Forelimb muscle (tissue), 1 donor: ENCODE results near the gene CPNE2. TPM values are rescaled to one million over a fixed set of nuclear protein-coding genes. Genes with fewer than 3 reads are reported as not detected.

Experiments used
- DNase-seq: peaks from one replicate; pipeline ENCODE4 v3.0.0-alpha.2; 2013; ENCODE audit warnings: low read depth
- polyA plus RNA-seq: library from polyadenylated mRNA; unstranded; fragments of 120-200 nt; gene quantifications from one replicate; pipeline ENCODE4 v1.2.1, GENCODE V29; 2013; ENCODE audit not compliant: insufficient read length

Gene CPNE2
- polyA plus RNA-seq, 1 donor: 23.4 TPM

- no peak for DNase-seq
Observed at GRCh38 chr16:57123974-57124674, 31.7 kb downstream of the CPNE2 start.

GRCh38 chr16:57125376-57125775 lies 33.0 kb downstream of the CPNE2 start:
- no peak for DNase-seq

GRCh38 chr16:57125969-57126368 lies 33.6 kb downstream of the CPNE2 start:
- DNase-seq: no peak

- no peak for DNase-seq
Observed at GRCh38 chr16:57126411-57126810, 34.0 kb downstream of the CPNE2 start.

- no peak for DNase-seq
Observed at GRCh38 chr16:57127037-57127763, 34.8 kb downstream of the CPNE2 start.

GRCh38 chr16:57127836-57128235 lies 35.5 kb downstream of the CPNE2 start:
- no peak for DNase-seq

- DNase-seq: no peak
Observed at GRCh38 chr16:57128771-57129389, 36.5 kb downstream of the CPNE2 start.

- no peak for DNase-seq
Observed at GRCh38 chr16:57130950-57131321, 38.6 kb downstream of the CPNE2 start.

- DNase-seq: no peak
Observed at GRCh38 chr16:57131351-57131970, 39.1 kb downstream of the CPNE2 start.

GRCh38 chr16:57132470-57132869 lies 40.1 kb downstream of the CPNE2 start:
- no peak for DNase-seq

- DNase-seq: no peak
Observed at GRCh38 chr16:57133031-57133430, 40.6 kb downstream of the CPNE2 start.

- no peak for DNase-seq
Observed at GRCh38 chr16:57133886-57134285, 41.5 kb downstream of the CPNE2 start.

GRCh38 chr16:57134982-57135381 lies 42.6 kb downstream of the CPNE2 start:
- DNase-seq: no peak

GRCh38 chr16:57137043-57137442 lies 44.7 kb downstream of the CPNE2 start:
- DNase-seq: no peak

- no peak for DNase-seq
Observed at GRCh38 chr16:57137566-57138273, 45.3 kb downstream of the CPNE2 start.

GRCh38 chr16:57138281-57138935 lies 46.0 kb downstream of the CPNE2 start:
- DNase-seq: no peak

- no peak for DNase-seq
Observed at GRCh38 chr16:57140931-57141668, 48.7 kb downstream of the CPNE2 start.

- no peak for DNase-seq
Observed at GRCh38 chr16:57141822-57142631, 49.6 kb downstream of the CPNE2 start.

- no peak for DNase-seq
Observed at GRCh38 chr16:57143149-57143921, 51.0 kb downstream of the CPNE2 start.
